ENCODE results near the gene GALNT11.

The GALNT11 gene

GRCh38 chr7:152132812-152133211 is 107.3 kb downstream of the GALNT11 start:
- Histone ChIP-seq H3K27me3 (no peaks in the 10 kb centered on the region), H3K4me3 (ENCODE audit: low read depth, low read length) (no peak overlapping the region), H3K4me1 (0 out of 2 replicates have a peak, but pooled peaks cover 6% of the 10 kb centered on the region), H3K36me3 (peaks cover 51% of the 10 kb centered on the region), H3K9me3 (no peaks in the 10 kb centered on the region)
- no peak for TF ChIP-seq CTCF (IDR thresholded peaks at IDR 0.05; ENCODE audit: low read depth, low read length)
- peak; percentile 28 for DNase-seq

- Histone ChIP-seq H3K36me3 (peaks cover 51% of the 10 kb centered on the region), H3K27me3 (no peaks in the 10 kb centered on the region), H3K4me1 (0 out of 2 replicates have a peak, but pooled peaks cover 6% of the 10 kb centered on the region), H3K9me3 (no peaks in the 10 kb centered on the region), H3K4me3 (ENCODE audit: low read depth, low read length) (no peak overlapping the region)
- no peak for DNase-seq
- TF ChIP-seq CTCF (IDR thresholded peaks at IDR 0.05; ENCODE audit: low read depth, low read length) = no peak
Measured at GRCh38 chr7:152133804-152134203, 108.3 kb downstream of the GALNT11 start.

- Histone ChIP-seq H3K4me1 (0 out of 2 replicates have a peak, but pooled peaks cover 6% of the 10 kb centered on the region), H3K4me3 (ENCODE audit: low read depth, low read length) (no peak overlapping the region), H3K36me3 (peaks cover 64% of the 10 kb centered on the region), H3K9me3 (no peaks in the 10 kb centered on the region), H3K27me3 (no peaks in the 10 kb centered on the region)
- no peak for TF ChIP-seq CTCF (IDR thresholded peaks at IDR 0.05; ENCODE audit: low read depth, low read length)
- DNase-seq = no peak
Measured at GRCh38 chr7:152136686-152137085, 111.2 kb downstream of the GALNT11 start.

GRCh38 chr7:152137476-152138025 is 112.1 kb downstream of the GALNT11 start:
- Histone ChIP-seq H3K36me3 (peaks cover 65% of the 10 kb centered on the region), H3K4me1 (0 out of 2 replicates have a peak, but pooled peaks cover 6% of the 10 kb centered on the region), H3K4me3 (ENCODE audit: low read depth, low read length) (no peak overlapping the region), H3K9me3 (no peaks in the 10 kb centered on the region), H3K27me3 (no peaks in the 10 kb centered on the region)
- DNase-seq = no peak
- TF ChIP-seq CTCF (IDR thresholded peaks at IDR 0.05; ENCODE audit: low read depth, low read length) = no peak

- no peaks in the 10 kb centered on the region for H3K27me3 ChIP-seq
- no peak overlapping the region for H3K4me3 ChIP-seq (ENCODE audit: low read depth, low read length)
- H3K36me3 ChIP-seq = peaks cover 72% of the 10 kb centered on the region
- DNase-seq = no peak
- no peak for TF ChIP-seq CTCF (IDR thresholded peaks at IDR 0.05; ENCODE audit: low read depth, low read length)
- no peaks in the 10 kb centered on the region for H3K9me3 ChIP-seq
- no peaks in the 10 kb centered on the region for H3K4me1 ChIP-seq
Measured at GRCh38 chr7:152140067-152140466, 114.6 kb downstream of the GALNT11 start.

GRCh38 chr7:152140560-152140959 is 115.1 kb downstream of the GALNT11 start:
- no peak for TF ChIP-seq CTCF (IDR thresholded peaks at IDR 0.05; ENCODE audit: low read depth, low read length)
- DNase-seq = no peak
- H3K9me3 ChIP-seq = no peaks in the 10 kb centered on the region
- no peaks in the 10 kb centered on the region for H3K27me3 ChIP-seq
- H3K4me3 ChIP-seq (ENCODE audit: low read depth, low read length) = no peak overlapping the region
- peaks cover 77% of the 10 kb centered on the region for H3K36me3 ChIP-seq
- no peaks in the 10 kb centered on the region for H3K4me1 ChIP-seq
